Left lung (tissue), 10 donors: Measurements from ENCODE around the gene FHIT. TPM values are rescaled to one million over a fixed set of nuclear protein-coding genes. Genes with fewer than 3 reads are reported as not detected.

Experiments used
- ATAC-seq: fragments of 200-7000 bp; cut with Tn5 transposase; one replicate; pipeline ENCODE4 v1.9.1; 2020; ENCODE audit warnings: moderate library complexity
- DNase-seq, 4 donors: peaks; one replicate each; pipeline ENCODE4 v3.0.0-alpha.2; 2013 to 2020
- H3K27ac ChIP-seq, 2 donors: fragments of 200-600 bp; sonication (generic) in 1 of 2; one replicate each; pipeline versions ENCODE4 v1.5.0 to v1.8.0; 2020 to 2021
- H3K27me3 ChIP-seq, 2 donors: fragments of 200-600 bp; sonication (generic) in 1 of 2; one replicate each; pipeline versions ENCODE4 v1.5.0 to v1.8.0; 2020 to 2021
- H3K36me3 ChIP-seq, 2 donors: fragments of 200-600 bp; sonication (generic) in 1 of 2; one replicate each; pipeline versions ENCODE4 v1.5.0 to v1.8.0; 2020 to 2021
- H3K4me1 ChIP-seq, 2 donors: fragments of 200-600 bp; one replicate each; pipeline ENCODE4 v1.8.0; 2021
- H3K4me3 ChIP-seq, 2 donors: fragments of 200-600 bp; sonication (generic) in 1 of 2; one replicate each; pipeline versions ENCODE4 v1.5.0 to v1.8.0; 2020 to 2021; ENCODE audit warnings: mild to moderate bottlenecking in 1 of 2
- H3K9me3 ChIP-seq, 2 donors: fragments of 200-600 bp; sonication (generic) in 1 of 2; one replicate each; pipeline versions ENCODE4 v1.5.0 to v1.8.0; 2020 to 2021
- intact Hi-C, 2 donors: fragments of 100-400 bp; cut with DNase I; formaldehyde crosslinking; loops; one replicate each; pipeline versions ENCODE4 v1.11.2 to v1.14.2; 2022
- polyA plus RNA-seq, 6 donors: library from polyadenylated mRNA; unstranded; fragments of 120-200 nt; gene quantifications; one replicate each; pipeline ENCODE4 v1.2.1, GENCODE V29; 2013; ENCODE audit not compliant: insufficient read length in 6 of 6
- total RNA-seq, 2 donors: library from RNA; stranded (reverse); fragmentation: NEBNext Ultra II Directional; extraction: Animal tissue kit (Norgen Biotek cat#: 25700); gene quantifications; one replicate each; pipeline ENCODE4 v1.2.1, GENCODE V29; 2021
- TF ChIP-seq, protein P1 (sequence below), 2 donors: fragments of 200-600 bp; sonication (generic) in 1 of 2; IDR thresholded peaks; one replicate each; pipeline versions ENCODE4 v1.5.0 to v1.8.0; 2021; ENCODE audit warnings: antibody characterized with exemption in 2 of 2
- donor health status: DM: no; HTN: yes; CAD: no.
- donor health status: DM: no; HTN: no; CAD: no.

The FHIT gene
- total and polyA plus RNA-seq, 8 donors, result 8.5 to 16.3 (median 9.7) TPM

DNA sequence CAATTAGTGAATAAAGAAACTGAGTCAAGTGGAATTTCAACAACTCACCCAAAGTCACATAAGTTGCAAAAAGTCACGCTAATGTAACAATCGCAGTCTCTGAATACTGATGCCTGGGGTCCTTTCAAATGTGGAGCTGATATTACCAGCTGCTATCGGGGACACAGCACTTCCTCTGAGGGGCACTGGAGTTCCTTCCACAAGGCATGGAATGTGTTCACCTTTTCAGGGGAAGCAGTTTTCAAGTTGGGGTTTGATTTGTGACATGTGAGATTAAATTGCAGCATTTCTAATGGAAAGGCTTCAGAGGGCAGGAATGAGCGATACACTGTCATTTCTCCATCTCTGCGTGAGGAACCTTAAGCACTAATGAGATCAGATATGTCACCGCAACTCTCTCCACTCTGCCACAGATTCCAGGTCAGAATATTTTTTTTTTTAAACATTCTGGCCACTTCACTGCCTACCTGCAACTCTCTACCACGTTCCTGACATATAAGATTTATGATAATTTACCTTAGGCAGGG lies 1394.3 kb downstream of the FHIT start:
- no peak overlapping the region for H3K27ac ChIP-seq
- H3K27me3 ChIP-seq, result no peaks in the 10 kb centered on the region
- no peaks in the 10 kb centered on the region for H3K36me3 ChIP-seq
- no peaks in the 10 kb centered on the region for H3K4me1 ChIP-seq
- intact Hi-C loops, result no loop called here
- DNase-seq (no peak), ATAC-seq (no peak)
- H3K9me3 ChIP-seq, result no peaks in the 10 kb centered on the region
- H3K4me3 ChIP-seq, result no peak overlapping the region
- TF ChIP-seq, protein P1, sequence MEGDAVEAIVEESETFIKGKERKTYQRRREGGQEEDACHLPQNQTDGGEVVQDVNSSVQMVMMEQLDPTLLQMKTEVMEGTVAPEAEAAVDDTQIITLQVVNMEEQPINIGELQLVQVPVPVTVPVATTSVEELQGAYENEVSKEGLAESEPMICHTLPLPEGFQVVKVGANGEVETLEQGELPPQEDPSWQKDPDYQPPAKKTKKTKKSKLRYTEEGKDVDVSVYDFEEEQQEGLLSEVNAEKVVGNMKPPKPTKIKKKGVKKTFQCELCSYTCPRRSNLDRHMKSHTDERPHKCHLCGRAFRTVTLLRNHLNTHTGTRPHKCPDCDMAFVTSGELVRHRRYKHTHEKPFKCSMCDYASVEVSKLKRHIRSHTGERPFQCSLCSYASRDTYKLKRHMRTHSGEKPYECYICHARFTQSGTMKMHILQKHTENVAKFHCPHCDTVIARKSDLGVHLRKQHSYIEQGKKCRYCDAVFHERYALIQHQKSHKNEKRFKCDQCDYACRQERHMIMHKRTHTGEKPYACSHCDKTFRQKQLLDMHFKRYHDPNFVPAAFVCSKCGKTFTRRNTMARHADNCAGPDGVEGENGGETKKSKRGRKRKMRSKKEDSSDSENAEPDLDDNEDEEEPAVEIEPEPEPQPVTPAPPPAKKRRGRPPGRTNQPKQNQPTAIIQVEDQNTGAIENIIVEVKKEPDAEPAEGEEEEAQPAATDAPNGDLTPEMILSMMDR (IDR thresholded peaks at IDR 0.05), result no peak

DNA sequence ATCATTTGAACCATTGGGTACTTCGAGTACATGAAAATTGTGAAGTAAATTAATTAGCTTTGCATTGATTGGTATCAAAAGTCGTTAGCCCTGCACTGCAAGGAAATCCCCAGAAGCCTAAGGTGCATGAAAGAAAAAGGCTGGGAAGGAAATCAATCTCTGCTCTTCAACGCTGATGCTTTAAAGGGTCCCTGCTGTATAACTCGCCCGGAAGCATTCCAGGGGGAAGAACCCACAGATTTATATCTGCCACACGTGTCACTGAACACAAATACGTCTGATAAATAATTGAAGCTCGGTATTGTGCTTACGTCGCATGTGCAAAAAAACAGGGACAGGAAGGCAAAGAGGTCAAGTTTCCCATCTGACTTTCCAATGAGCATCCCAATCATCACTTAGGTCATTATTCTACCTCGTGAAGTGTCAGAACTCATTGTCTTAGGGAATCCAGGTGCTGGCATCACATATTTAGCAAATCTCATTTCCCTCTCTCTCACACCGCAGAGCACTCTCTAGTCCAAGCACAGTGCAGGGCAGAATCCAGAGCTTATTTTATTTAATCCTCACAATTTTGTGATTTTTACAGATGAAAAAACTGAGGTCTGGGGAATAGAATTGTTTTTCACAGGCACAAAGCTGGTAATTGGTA lies 1397.1 kb downstream of the FHIT start:
- no peak overlapping the region for H3K4me3 ChIP-seq
- no peak for DNase-seq
- no peaks in the 10 kb centered on the region for H3K9me3 ChIP-seq
- intact Hi-C loops, result no loop called here
- TF ChIP-seq, protein P1 (IDR thresholded peaks at IDR 0.05), result no peak
- H3K4me1 ChIP-seq, result no peaks in the 10 kb centered on the region
- no peak overlapping the region for H3K27ac ChIP-seq
- no peaks in the 10 kb centered on the region for H3K27me3 ChIP-seq
- H3K36me3 ChIP-seq, result no peaks in the 10 kb centered on the region
- ATAC-seq, result no peak

DNA sequence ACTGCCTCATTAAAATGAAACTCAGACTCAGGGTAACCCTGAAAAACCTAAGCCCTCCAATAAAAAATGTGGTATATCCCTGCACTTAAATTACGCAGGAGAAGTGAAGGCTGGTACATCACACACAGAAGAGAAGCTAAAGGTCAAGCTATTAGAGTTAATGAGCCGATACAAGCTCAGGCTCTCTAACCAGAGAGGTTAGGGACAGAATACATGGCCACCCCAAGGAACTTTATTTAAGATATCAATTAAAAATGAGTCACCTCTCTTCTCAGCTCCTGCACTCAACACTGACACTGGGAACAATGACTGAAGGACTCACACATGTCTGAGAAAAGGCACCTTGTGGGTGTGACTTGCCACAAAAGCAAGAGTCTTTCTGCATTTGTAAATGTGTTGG lies 1400.8 kb downstream of the FHIT start:
- no peaks in the 10 kb centered on the region for H3K36me3 ChIP-seq
- DNase-seq (no peak), ATAC-seq (no peak)
- H3K4me3 ChIP-seq, result no peak overlapping the region
- TF ChIP-seq, protein P1 (IDR thresholded peaks at IDR 0.05), result no peak
- H3K4me1 ChIP-seq, result no peaks in the 10 kb centered on the region
- no peak overlapping the region for H3K27ac ChIP-seq
- H3K27me3 ChIP-seq, result no peaks in the 10 kb centered on the region
- no peaks in the 10 kb centered on the region for H3K9me3 ChIP-seq
- intact Hi-C loops, result no loop called here

DNA sequence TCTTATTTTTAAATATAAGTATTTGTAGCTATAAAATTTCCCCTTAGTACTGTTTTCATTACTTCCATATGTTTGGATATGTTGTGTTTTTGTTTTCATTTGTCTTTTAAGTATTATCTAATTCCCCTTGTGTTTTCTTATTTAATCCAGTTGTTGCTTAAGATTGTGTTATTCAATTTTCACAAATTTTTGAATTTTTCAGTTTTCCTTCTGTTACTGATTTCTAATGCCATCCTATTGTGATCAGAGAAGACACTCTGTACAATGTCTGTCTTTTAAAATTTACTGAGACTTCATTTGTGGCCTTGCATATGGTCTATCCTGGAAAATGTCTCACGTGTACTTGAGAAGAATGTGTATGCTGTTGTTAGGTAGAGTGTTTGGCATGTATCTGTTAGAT lies 1405.9 kb downstream of the FHIT start:
- H3K4me3 ChIP-seq, result no peak overlapping the region
- no peaks in the 10 kb centered on the region for H3K27me3 ChIP-seq

DNA sequence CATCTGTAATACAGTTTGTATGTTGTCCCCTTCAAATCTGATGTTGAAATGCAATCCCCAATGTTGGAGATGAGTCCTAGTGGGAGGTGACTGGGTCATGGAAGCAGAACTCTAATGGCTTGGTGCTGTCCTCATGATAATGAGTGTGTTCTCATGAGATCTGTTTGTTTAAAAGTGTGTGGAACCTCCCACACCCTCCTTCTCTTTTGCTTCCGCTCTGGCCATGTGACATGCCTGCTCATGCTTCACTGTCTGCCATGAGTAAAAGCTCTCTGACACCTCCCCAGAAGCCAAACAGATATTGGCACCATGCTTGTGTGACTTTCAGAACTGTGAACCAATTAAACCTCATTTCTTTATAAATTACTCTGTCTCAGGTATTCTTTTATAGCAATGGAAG lies 1407.4 kb downstream of the FHIT start:
- Histone ChIP-seq H3K36me3 (no peaks in the 10 kb centered on the region), H3K4me3 (no peak overlapping the region), H3K9me3 (no peaks in the 10 kb centered on the region), H3K4me1 (no peaks in the 10 kb centered on the region), H3K27ac (no peak overlapping the region), H3K27me3 (no peaks in the 10 kb centered on the region)
- no peak for ATAC-seq
- no peak for DNase-seq
- intact Hi-C loops, result no loop called here
- TF ChIP-seq, protein P1 (IDR thresholded peaks at IDR 0.05), result no peak

More for the DNA sequence above, 1405.9 kb downstream of the FHIT start:
- H3K4me1 ChIP-seq, result no peaks in the 10 kb centered on the region
- DNase-seq (no peak), ATAC-seq (no peak)
- intact Hi-C loops, result no loop called here
- H3K27ac ChIP-seq, result no peak overlapping the region
- no peaks in the 10 kb centered on the region for H3K36me3 ChIP-seq
- no peaks in the 10 kb centered on the region for H3K9me3 ChIP-seq
- TF ChIP-seq, protein P1 (IDR thresholded peaks at IDR 0.05), result no peak
